GM12878 (cell line): ENCODE measurements around the gene CCDC88C. TPM values are rescaled to one million over a fixed set of nuclear protein-coding genes. Genes with fewer than 3 reads are reported as not detected.

Source experiments
- ATAC-seq: fragments of 200-7000 bp; cut with Tn5 transposase; 3 replicates; pipeline ENCODE4 v1.9.1; 2020; ENCODE audit warnings: mild to moderate bottlenecking, moderate library complexity
- BruUV-seq: library from RNA; stranded (reverse); fragments of 400-500 nt; replicated peaks from 2 replicates; lab custom pipeline; 2021; lab: Mats Ljungman, UMichigan
- CTCF ChIA-PET: fragments of 300-600 bp; sonication (Branson Sonifier 250); formaldehyde crosslinking; extraction: SDS; loops from one replicate; lab custom pipeline; 2021; ENCODE audit warnings: inconsistent platforms; lab: Yijun Ruan, JAX
- POLR2A ChIA-PET: fragments of 350-600 bp; formaldehyde crosslinking; extraction: SDS; loops from one replicate; lab custom pipeline; 2021; ENCODE audit warnings: inconsistent platforms; lab: Charles Lee
- RAD21 ChIA-PET: fragments of 300-600 bp; sonication (Branson Sonifier 250); formaldehyde crosslinking; loops from one replicate; lab custom pipeline; 2023; ENCODE audit warnings: antibody characterized with exemption; ENCODE audit not compliant: unreplicated experiment; lab: Charles Lee
- SMC1A ChIA-PET: fragments of 300-600 bp; sonication (Branson Sonifier 250); formaldehyde crosslinking; loops from one replicate; lab custom pipeline; 2023; ENCODE audit not compliant: unreplicated experiment, uncharacterized antibody; lab: Charles Lee
- DNase-seq: peaks from one replicate; pipeline ENCODE4 v3.0.0-alpha.2; 2011; ENCODE audit warnings: low read depth, low spot score
- FAIRE-seq: peaks from 3 replicates; lab custom pipeline; 2011; peaks lifted over from hg19 to GRCh38; lab: Jason Lieb, UNC
- H2AFZ ChIP-seq: 2 replicates; pipeline ENCODE4 v1.6.0; 2011; ENCODE audit warnings: low read depth, low read length, control low read depth; ENCODE audit not compliant: control insufficient read depth
- H3K27ac ChIP-seq: 2 replicates; pipeline ENCODE4 v1.5.1; 2011; ENCODE audit warnings: control low read depth; ENCODE audit not compliant: control insufficient read depth, insufficient read depth
- H3K27me3 ChIP-seq, 2 experiments: replicated peaks in 1 of 2; 2 replicates each; pipeline versions ENCODE4 v1.6.0 to v1.6.1; 2011; ENCODE audit warnings: low read length in 1 of 2; ENCODE audit not compliant: control insufficient read depth in 2 of 2, insufficient read depth in 2 of 2
- H3K36me3 ChIP-seq, 2 experiments: 2 replicates each; pipeline ENCODE4 v1.5.1; 2011; ENCODE audit warnings: low read length in 1 of 2; ENCODE audit not compliant: control insufficient read depth in 2 of 2, insufficient read depth in 2 of 2
- H3K4me1 ChIP-seq: 2 replicates; pipeline ENCODE4 v1.6.1; 2011; ENCODE audit warnings: mild to moderate bottlenecking, low read length, moderate library complexity, mixed read lengths; ENCODE audit not compliant: control insufficient read depth, insufficient read depth
- H3K4me2 ChIP-seq: 2 replicates; pipeline ENCODE4 v1.6.0; 2011; ENCODE audit warnings: control low read depth; ENCODE audit not compliant: control insufficient read depth, insufficient read depth
- H3K4me3 ChIP-seq: fragments of 200-600 bp; sonication (generic); 2 replicates; pipeline ENCODE4 v1.5.1; 2016
- H3K79me2 ChIP-seq: 2 replicates; pipeline ENCODE4 v1.6.0; 2011; ENCODE audit warnings: low read length; ENCODE audit not compliant: control insufficient read depth, insufficient read depth
- H3K9ac ChIP-seq: 2 replicates; pipeline ENCODE4 v1.8.0; 2011; ENCODE audit warnings: low read length, control low read depth, mixed read lengths; ENCODE audit not compliant: control insufficient read depth, insufficient read depth
- H3K9me3 ChIP-seq: replicated peaks from 3 replicates; pipeline ENCODE4 v1.5.1; 2011; ENCODE audit warnings: mild to moderate bottlenecking, low read length; ENCODE audit not compliant: control insufficient read depth, insufficient read depth
- H4K20me1 ChIP-seq: 2 replicates; pipeline ENCODE4 v1.6.0; 2011; ENCODE audit not compliant: control insufficient read depth, insufficient read depth
- ATF2 ChIP-seq: IDR thresholded peaks from 2 replicates; pipeline ENCODE4 v1.6.1; 2012; ENCODE audit warnings: low read length, inconsistent platforms
- BCL11A ChIP-seq: IDR thresholded peaks from 2 replicates; pipeline ENCODE4 v1.6.1; 2011; ENCODE audit warnings: low read depth, low read length
- CHD2 ChIP-seq: IDR thresholded peaks from 2 replicates; pipeline ENCODE4 v1.6.1; 2011; ENCODE audit warnings: low read depth, low read length, improper control_type of control experiment, borderline replicate concordance
- HCFC1 ChIP-seq: fragments of 150-350 bp; IDR thresholded peaks from 2 replicates; pipeline ENCODE4 v1.6.1; 2014; ENCODE audit warnings: low read length
- HDAC2 ChIP-seq: fragments of 200-600 bp; sonication (generic); IDR thresholded peaks from 2 replicates; pipeline ENCODE4 v1.6.1; 2017
- IKZF1 ChIP-seq: fragments of 450-650 bp; conservative IDR thresholded peaks from 2 replicates; pipeline ENCODE4 v1.6.1; 2017; ENCODE audit warnings: antibody characterized with exemption, mild to moderate bottlenecking
- IRF4 ChIP-seq: IDR thresholded peaks from 2 replicates; pipeline ENCODE4 v1.6.1; 2011; ENCODE audit warnings: low read depth, low read length
- KAT2A ChIP-seq: conservative IDR thresholded peaks from 2 replicates; pipeline ENCODE4 v1.6.1; 2011; ENCODE audit warnings: low read depth, low read length; ENCODE audit not compliant: control insufficient read depth
- NKRF ChIP-seq: fragments of 450-650 bp; conservative IDR thresholded peaks from 2 replicates; pipeline ENCODE4 v1.6.1; 2017; ENCODE audit warnings: mild to moderate bottlenecking, moderate library complexity
- NR2F1 ChIP-seq: fragments of 450-650 bp; conservative IDR thresholded peaks from 2 replicates; pipeline ENCODE4 v1.6.1; 2017; ENCODE audit warnings: mild to moderate bottlenecking
- PML ChIP-seq: IDR thresholded peaks from 2 replicates; pipeline ENCODE4 v1.6.1; 2012; ENCODE audit warnings: low read length, inconsistent platforms
- RAD51 ChIP-seq: fragments of 450-650 bp; IDR thresholded peaks from 2 replicates; pipeline ENCODE4 v1.6.1; 2016; ENCODE audit warnings: moderate library complexity, mild to moderate bottlenecking, inconsistent platforms
- RB1 ChIP-seq: fragments of 450-650 bp; formaldehyde crosslinking; IDR thresholded peaks from 2 replicates; pipeline ENCODE4 v1.6.1; 2017; ENCODE audit warnings: mild to moderate bottlenecking, borderline replicate concordance
- RFX5 ChIP-seq: IDR thresholded peaks from 2 replicates; pipeline ENCODE4 v1.6.1; 2011; ENCODE audit warnings: low read depth, low read length, improper control_type of control experiment
- STAT1 ChIP-seq: fragments of 450-650 bp; conservative IDR thresholded peaks from 2 replicates; pipeline ENCODE4 v1.6.1; 2014; ENCODE audit warnings: antibody characterized with exemption, mild to moderate bottlenecking
- TCF12 ChIP-seq: IDR thresholded peaks from 2 replicates; pipeline ENCODE4 v1.6.1; 2011; ENCODE audit warnings: low read depth, mild to moderate bottlenecking, low read length
- ZNF622 ChIP-seq: fragments of 450-650 bp; IDR thresholded peaks from 2 replicates; pipeline ENCODE4 v1.6.1; 2017; ENCODE audit warnings: mild to moderate bottlenecking, inconsistent platforms
- ZNF687 ChIP-seq: fragments of 450-650 bp; IDR thresholded peaks from 2 replicates; pipeline ENCODE4 v1.6.1; 2017; ENCODE audit warnings: mild to moderate bottlenecking, moderate library complexity
- WGBS: methylation state at CpG from one replicate; pipeline ENCODE4 v1.1.6; 2016; ENCODE audit warnings: low lambda C conversion rate; ENCODE audit not compliant: insufficient replicate concordance, insufficient coverage; ENCODE audit errors: missing lambda C conversion rate; 5-methylcytosine and 5-hydroxymethylcytosine counted together
- in situ Hi-C: fragments of 300-500 bp; cut with MboI; formaldehyde crosslinking; loops from 9 replicates; pipeline ENCODE4 v1.14.3; 2018; ENCODE audit warnings: mixed read lengths
- intact Hi-C: fragments of 100-400 bp; cut with micrococcal nuclease; formaldehyde crosslinking; loops from one replicate; pipeline ENCODE4 v1.14.2; 2022; ENCODE audit not compliant: unreplicated experiment
- polyA plus RNA-seq, 11 experiments: library from polyadenylated mRNA; depleted of rRNA in 4 of 11; unstranded in 6 of 11; stranded (reverse) in 5 of 11; fragments of >200 nt; fragmentation: Nextera tagmentation in 4 of 11; fragmentation: Illumina TruSeq in 1 of 11; extraction: Ambion mirVana in 4 of 11; extraction: Trizol in 1 of 11; gene quantifications; 1 replicate in 1 of 11; 2 replicates in 10 of 11; pipeline versions ENCODE4 v1.2.1 to v1.2.3, GENCODE V29; 2011 to 2016; ENCODE audit warnings: inconsistent platforms in 2 of 11, missing spikeins in 2 of 11, low read depth in 1 of 11
- total RNA-seq, 4 experiments: library from RNA; depleted of rRNA in 3 of 4; stranded (reverse); fragments of >200 nt in 3 of 4; fragmentation: Illumina TruSeq in 1 of 4; extraction: Trizol in 1 of 4; gene quantifications; 2 replicates each; pipeline versions ENCODE4 v1.2.1 to v1.2.3, GENCODE V29; 2013 to 2021

Gene CCDC88C
- total and polyA plus RNA-seq, 10 of the 15 experiments (the other 5 are each of a cell fraction or from before 2014, with no cell fraction given): 4.0 to 79.6 (median 36.6) TPM

GRCh38 chr14:91354221-91354916, 63.3 kb downstream of the CCDC88C start:
- H3K4me1 ChIP-seq: peaks cover 81% of the 10 kb centered on the region
- DNase-seq (no peak), ATAC-seq (no peak), FAIRE-seq (no peak)
- no peaks in the 10 kb centered on the region; the same call in 1 of the 2 replicates for H4K20me1 ChIP-seq
- H3K79me2 ChIP-seq: peaks cover 87% of the 10 kb centered on the region
- BruUV-seq: no TSS peak
- H3K9me3 ChIP-seq: no peaks in the 10 kb centered on the region
- peaks cover 25 to 32% of the 10 kb centered on the region in 2 experiments for H3K36me3 ChIP-seq
- no peak overlapping the region; the same call in 1 of the 2 replicates for H3K4me3 ChIP-seq
- H3K27me3 ChIP-seq: no peaks in the 10 kb centered on the region
- in situ Hi-C loops: loop anchor here (25.0 kb wide), 1 partner anchor 1408 kb away; no protein-coding TSS in a partner anchor
- no peak overlapping the region for H2AFZ ChIP-seq
- intact Hi-C loops: loop anchor here (2.0 kb wide), 1 partner anchor 62 kb away; the partner anchor contains the start of gene CCDC88C
- SMC1A ChIA-PET: interaction anchor here (0.5 to 13.7 kb wide), 9 partner anchors 9 to 182 kb away, joined by 3 to 349 read pairs (median 24); partner anchors contain the start of gene CCDC88C
- CTCF ChIA-PET: interaction anchor here (0.6 to 5.6 kb wide), 16 partner anchors 8 to 235 kb away, joined by 3 to 70 read pairs (median 6); partner anchors contain the start of gene CCDC88C
- peak overlapping the region; percentile 91 for H3K27ac ChIP-seq
- H3K4me2 ChIP-seq: peak overlapping the region; percentile 99
- 81% methylated on average over 14 of the region's 14 CpGs for WGBS
- RAD21 ChIA-PET: interaction anchor here (0.7 to 9.6 kb wide), 8 partner anchors 8 to 67 kb away, joined by 3 to 236 read pairs (median 24); partner anchors contain the start of gene CCDC88C
- POLR2A ChIA-PET: interaction anchor here (1.2 to 9.6 kb wide), 4 partner anchors 10 to 66 kb away, joined by 4 to 140 read pairs (median 6); partner anchors contain the start of gene CCDC88C
- H3K9ac ChIP-seq: no peak overlapping the region
- TF ChIP-seq RB1 (no peak), ZNF687 (peak; percentile 14; the same call in 1 of the 2 replicates), NKRF (no peak), HCFC1 (no peak), IKZF1 (no peak), ATF2 (no peak), ZNF622 (no peak), NR2F1 (peak; percentile 41; the same call in 1 of the 2 replicates), BCL11A (no peak), KAT2A (no peak), HDAC2 (no peak), TCF12 (0 out of 2 replicates have a peak, but pooled peaks have one; percentile 26), RAD51 (peak; percentile 51; the same call in 1 of the 2 replicates), RFX5 (no peak), PML (no peak), STAT1 (no peak), CHD2 (no peak), IRF4 (no peak)
